Stimulated activated CD8-positive, alpha-beta memory T cell treated with anti-CD3 and anti-CD28 coated beads, Interleukin-7, amount 100 ng/mL, for 48 hours (primary cell): ENCODE data around the gene ETFA.

Source experiments
- DNase-seq, 2 donors: peaks; one replicate each; pipeline ENCODE4 v3.0.0-alpha.2; 2020; ENCODE audit warnings: low read depth in 1 of 2; ENCODE audit errors: extremely low read depth in 1 of 2

ETFA gene

DNA sequence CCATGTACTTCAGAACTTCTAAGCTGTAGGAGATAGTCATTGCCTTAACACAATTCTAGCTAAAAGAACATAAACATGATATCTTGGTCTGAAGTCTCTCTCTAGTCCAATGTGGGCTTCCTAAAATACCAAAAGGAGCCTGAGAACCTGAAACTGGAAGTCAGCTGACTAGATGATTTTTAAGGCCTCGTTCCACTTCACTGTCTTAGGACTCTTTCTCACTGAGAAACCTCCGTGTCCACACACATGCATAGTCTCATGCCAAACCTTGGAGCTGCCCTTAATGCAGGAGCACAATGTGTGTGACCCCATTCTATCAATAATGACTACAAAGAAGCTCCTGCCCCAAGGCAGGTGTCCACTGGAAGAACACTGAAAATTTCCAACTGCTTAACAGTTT is 87.7 kb downstream of the ETFA start:
- DNase-seq = no peak

GRCh38 chr15:76222159-76222558 is 89.1 kb downstream of the ETFA start:
- DNase-seq = no peak

- DNase-seq = no peak
Measured at GRCh38 chr15:76221085-76221767, 90.0 kb downstream of the ETFA start.

GRCh38 chr15:76217882-76218217 is 93.4 kb downstream of the ETFA start:
- DNase-seq = no peak

GRCh38 chr15:76217029-76217881 is 94.0 kb downstream of the ETFA start:
- DNase-seq = no peak

- no peak for DNase-seq
Measured at GRCh38 chr15:76215634-76216033, 95.6 kb downstream of the ETFA start.

- DNase-seq = no peak
Measured at GRCh38 chr15:76209942-76210341, 101.3 kb downstream of the ETFA start.

DNA sequence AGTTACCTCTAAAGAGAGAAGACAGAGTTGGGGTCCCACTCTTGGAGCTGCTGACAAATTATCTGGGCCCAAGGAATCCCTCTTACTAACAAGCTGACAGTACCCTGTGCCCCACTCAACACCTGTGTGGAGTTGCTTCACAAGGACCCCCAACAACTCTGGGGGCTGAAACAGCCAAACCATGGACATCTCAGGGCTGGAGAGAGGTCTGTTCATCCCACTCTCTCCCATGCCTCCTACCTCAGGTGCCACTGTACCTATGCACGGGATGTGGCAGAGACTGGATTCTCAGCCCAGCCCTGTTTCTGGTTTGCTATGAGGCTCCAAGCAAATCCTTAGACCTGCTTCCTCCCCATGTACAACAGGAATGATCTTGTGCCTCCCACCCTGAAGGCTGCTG is 101.7 kb downstream of the ETFA start:
- no peak for DNase-seq

DNA sequence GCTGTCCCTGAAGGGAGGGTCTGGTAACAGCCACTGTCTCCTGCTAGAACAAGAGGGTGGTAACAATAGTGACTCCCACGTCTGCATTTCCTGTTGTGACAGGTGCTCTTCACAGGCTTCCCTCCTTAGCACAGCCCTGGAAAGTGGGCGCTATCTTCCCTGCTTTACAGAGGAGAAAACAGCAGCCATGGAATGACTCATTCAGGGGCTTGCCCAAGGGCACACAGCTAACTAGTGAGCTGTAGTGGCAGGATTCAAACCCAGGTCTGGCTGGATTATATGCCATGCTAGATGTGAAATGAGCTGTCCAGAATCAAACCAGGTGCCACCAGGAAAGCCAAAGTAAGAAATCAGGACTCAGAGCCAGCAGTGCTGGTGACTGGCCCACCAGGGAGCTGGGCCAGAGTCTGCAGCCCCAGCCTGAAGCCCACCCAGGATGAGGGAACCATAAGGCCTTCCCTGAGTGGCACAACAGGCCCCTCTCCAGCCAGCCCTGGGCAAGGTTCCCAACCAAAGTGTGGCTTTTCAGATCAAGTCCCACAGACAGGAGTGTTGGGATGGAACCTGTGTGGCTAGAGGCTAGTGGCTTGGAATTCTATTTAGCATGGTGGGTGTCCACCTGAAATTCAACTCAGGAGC is 102.4 kb downstream of the ETFA start:
- DNase-seq = no peak

- no peak for DNase-seq
Measured at GRCh38 chr15:76208084-76208785, 103.0 kb downstream of the ETFA start.

- DNase-seq = no peak
Measured at GRCh38 chr15:76206325-76206976, 104.8 kb downstream of the ETFA start.

GRCh38 chr15:76204916-76205460 is 106.3 kb downstream of the ETFA start:
- DNase-seq = no peak

- DNase-seq = no peak
Measured at GRCh38 chr15:76204109-76204845, 107.0 kb downstream of the ETFA start.

DNA sequence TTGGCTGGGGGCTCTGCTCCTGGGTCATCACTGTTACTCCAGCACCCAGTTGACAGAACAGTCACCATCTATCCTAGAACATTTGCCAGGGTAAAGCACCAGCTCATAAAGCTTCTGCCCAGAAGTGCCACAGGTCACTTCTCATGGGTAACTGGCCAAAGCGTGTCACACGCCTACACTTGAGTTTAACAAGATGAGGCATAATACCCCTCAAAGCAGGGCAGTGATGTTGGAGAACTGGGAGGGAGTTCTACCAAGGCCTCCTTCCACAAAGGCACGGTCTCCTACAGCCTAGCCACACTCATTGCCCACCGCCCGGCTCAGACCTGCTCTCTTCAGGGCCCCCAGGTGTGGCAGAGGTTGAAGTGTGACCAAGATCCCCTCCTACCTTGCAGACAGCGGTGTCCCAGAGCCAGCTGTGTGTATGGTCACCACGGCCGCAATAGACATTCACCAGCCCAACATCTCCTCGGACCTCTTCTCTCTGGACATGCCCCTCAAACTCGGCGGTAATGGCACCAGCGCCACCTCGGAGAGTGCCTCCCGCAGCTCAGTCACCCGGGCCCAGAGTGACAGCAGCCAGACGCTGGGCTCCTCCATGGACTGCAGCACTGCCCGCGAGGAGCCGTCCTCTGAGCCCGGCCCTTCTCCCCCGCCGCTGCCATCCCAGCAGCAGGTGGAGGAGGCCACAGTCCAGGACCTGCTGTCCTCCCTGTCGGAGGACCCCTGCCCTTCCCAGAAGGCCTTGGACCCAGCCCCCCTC is 107.7 kb downstream of the ETFA start:
- DNase-seq = no peak

DNA sequence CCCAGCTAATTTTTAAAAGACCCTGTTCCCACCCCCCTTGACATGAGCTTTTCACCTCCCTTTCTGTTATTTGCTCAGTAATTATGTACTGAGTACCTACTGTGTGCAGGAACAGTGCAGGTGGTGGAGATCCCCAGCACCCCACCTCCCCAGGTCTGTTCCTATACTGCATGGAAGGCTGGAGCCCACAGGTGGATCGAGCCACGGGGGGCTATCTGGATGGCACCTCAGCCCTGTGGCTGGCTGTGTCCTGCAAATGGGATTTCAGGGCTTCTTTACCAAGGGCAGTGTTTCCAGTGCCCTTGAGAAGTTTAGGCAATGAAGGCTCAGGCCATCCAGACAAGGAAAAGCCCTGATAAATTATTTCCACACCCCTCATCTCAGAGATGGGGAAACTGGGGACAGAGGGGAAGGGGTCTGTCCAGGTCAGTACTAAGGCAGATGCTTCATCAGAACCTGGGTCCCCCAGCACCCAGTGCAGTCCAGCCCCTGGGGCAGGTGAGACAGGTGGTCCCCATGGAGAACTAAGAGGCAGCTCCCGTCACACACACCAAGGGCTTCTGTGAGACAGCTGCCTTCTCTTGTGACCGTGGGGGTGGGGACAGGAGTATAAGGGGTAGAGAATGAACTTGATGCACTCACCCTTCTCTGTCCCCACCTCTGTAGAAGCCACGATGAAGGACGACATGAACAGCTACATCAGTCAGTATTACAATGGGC is 109.6 kb downstream of the ETFA start:
- no peak for DNase-seq

DNA sequence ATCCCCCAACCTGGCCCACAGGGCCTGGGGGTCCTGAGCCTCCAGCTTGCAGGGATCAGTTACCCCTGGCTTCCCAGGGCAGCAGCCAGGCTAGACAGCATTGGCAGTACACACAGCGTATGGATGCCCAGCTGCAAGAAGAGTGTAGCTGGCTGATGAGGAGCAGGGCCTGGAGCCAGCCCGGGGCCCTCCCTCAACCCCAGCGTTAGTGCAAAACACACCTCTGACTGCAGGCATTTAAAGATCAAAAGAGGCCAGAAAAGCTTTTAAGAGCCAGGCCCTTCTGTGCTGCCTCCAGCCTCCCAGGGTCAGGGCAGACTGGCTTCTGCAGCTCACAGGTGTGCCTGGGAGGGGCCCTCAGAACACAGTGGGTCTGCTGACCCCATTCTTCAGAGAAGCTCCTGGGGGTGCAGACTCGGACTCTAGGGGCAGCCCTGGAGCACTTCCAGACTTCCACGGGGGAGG is 110.6 kb downstream of the ETFA start:
- DNase-seq = no peak

DNA sequence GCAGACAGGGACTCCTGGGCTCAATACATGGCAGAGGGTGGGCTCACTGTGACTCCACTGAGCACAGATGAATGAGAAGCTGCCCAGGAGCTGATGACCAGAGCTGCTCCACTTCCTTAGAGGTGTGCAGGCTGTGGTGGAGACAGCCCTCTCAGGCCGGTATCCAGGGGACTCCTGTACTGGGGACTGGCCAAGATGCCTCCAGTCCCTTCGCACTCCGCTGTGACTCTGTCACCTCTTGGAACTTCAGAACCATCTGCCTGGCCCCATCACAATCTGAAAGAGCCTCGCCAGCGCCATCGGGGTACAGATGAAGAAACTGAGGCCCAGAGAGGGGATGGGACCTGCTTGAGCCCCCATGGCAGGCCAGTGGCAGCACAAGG is 111.2 kb downstream of the ETFA start:
- no peak for DNase-seq
